Measurements from ENCODE around the gene EIF2B5. TPM values are rescaled to one million over a fixed set of nuclear protein-coding genes. Genes with fewer than 3 reads are reported as not detected.

The EIF2B5 gene
- total and polyA plus RNA-seq, 9 of the 15 experiments (the other 6 are each of a cell fraction or from before 2014, with no cell fraction given) = 19.1 to 92.4 (median 74.0) TPM

GRCh38 chr3:184176377-184177330 is 41.5 kb downstream of the EIF2B5 start (continued):
- TF ChIP-seq KLF13 (tag; IDR thresholded peaks at IDR 0.05; ENCODE audit: borderline replicate concordance, low read depth) (no peak), TEAD1 (CRISPR knock-in tag; IDR thresholded peaks at IDR 0.05) (peak in 1 of 2 experiments; percentile 72; a peak in 2 of 4 replicates), MAZ (CRISPR knock-in tag; conservative IDR thresholded peaks at IDR 0.05 in 1 of 2, IDR thresholded peaks at IDR 0.05 in 1 of 2) (peak; percentile 35 to 94; a peak in 3 of 4 replicates), UBTF (IDR thresholded peaks at IDR 0.05; ENCODE audit: borderline replicate concordance in 1 of 2, low read depth in 2 of 2, low read length in 2 of 2) (peak; percentile 31 to 70; a peak in 2 of 4 replicates), SUPT5H (IDR thresholded peaks at IDR 0.05) (0 out of 2 replicates have a peak, but pooled peaks have one; percentile 23), ZFX (CRISPR knock-in tag; IDR thresholded peaks at IDR 0.05) (peak; percentile 80), FOXP1 (CRISPR knock-in tag; IDR thresholded peaks at IDR 0.05) (no peak), ZNF668 (CRISPR knock-in tag; IDR thresholded peaks at IDR 0.05) (no peak), ELF1 (tag; IDR thresholded peaks at IDR 0.05) (peak; percentile 54), GTF2F1 (IDR thresholded peaks at IDR 0.05; ENCODE audit: low read depth, low read length) (no peak), PHB (CRISPR knock-in tag; IDR thresholded peaks at IDR 0.05) (no peak), TBP (optimal IDR thresholded peaks at IDR 0.05; ENCODE audit: low read depth, low read length) (peak; percentile 56), EP400 (IDR thresholded peaks at IDR 0.05) (peak; percentile 40; the same call in 1 of the 2 replicates), PHF8 (IDR thresholded peaks at IDR 0.05; ENCODE audit: borderline replicate concordance, low read length) (peak; percentile 45; the same call in 1 of the 2 replicates), ATF3 (IDR thresholded peaks at IDR 0.05) (peak; percentile 76), ATF3 (CRISPR knock-in tag; conservative IDR thresholded peaks at IDR 0.05) (no peak), ELK1 (CRISPR knock-in tag; IDR thresholded peaks at IDR 0.05) (no peak), IFI16 (CRISPR knock-in tag; IDR thresholded peaks at IDR 0.05) (no peak)
- TF ChIP-seq, protein P1, sequence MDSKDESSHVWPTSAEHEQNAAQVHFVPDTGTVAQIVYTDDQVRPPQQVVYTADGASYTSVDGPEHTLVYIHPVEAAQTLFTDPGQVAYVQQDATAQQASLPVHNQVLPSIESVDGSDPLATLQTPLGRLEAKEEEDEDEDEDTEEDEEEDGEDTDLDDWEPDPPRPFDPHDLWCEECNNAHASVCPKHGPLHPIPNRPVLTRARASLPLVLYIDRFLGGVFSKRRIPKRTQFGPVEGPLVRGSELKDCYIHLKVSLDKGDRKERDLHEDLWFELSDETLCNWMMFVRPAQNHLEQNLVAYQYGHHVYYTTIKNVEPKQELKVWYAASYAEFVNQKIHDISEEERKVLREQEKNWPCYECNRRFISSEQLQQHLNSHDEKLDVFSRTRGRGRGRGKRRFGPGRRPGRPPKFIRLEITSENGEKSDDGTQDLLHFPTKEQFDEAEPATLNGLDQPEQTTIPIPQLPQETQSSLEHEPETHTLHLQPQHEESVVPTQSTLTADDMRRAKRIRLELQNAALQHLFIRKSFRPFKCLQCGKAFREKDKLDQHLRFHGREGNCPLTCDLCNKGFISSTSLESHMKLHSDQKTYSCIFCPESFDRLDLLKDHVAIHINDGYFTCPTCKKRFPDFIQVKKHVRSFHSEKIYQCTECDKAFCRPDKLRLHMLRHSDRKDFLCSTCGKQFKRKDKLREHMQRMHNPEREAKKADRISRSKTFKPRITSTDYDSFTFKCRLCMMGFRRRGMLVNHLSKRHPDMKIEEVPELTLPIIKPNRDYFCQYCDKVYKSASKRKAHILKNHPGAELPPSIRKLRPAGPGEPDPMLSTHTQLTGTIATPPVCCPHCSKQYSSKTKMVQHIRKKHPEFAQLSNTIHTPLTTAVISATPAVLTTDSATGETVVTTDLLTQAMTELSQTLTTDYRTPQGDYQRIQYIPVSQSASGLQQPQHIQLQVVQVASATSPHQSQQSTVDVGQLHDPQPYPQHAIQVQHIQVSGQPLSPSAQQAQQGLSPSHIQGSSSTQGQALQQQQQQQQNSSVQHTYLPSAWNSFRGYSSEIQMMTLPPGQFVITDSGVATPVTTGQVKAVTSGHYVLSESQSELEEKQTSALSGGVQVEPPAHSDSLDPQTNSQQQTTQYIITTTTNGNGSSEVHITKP (IDR thresholded peaks at IDR 0.05; ENCODE audit: partially characterized antibody) = peak; percentile 76
